Coronary artery (tissue), 2 donors: ENCODE results near the gene SLC6A9.

Experiments used
- DNase-seq: peaks from one replicate; pipeline ENCODE4 v3.0.0-alpha.2; 2017; ENCODE audit warnings: low spot score
- H3K27ac ChIP-seq, 2 donors: fragments of 200-600 bp; sonication (generic); one replicate each; pipeline ENCODE4 v1.5.1; 2016 to 2019
- H3K4me3 ChIP-seq: fragments of 200-600 bp; sonication (generic); 2 replicates; pipeline ENCODE4 v1.5.1; 2016; ENCODE audit warnings: mild to moderate bottlenecking, moderate library complexity
- CTCF ChIP-seq: fragments of 200-600 bp; sonication (generic); IDR thresholded peaks from one replicate; pipeline ENCODE4 v1.5.1; 2019; ENCODE audit warnings: antibody characterized with exemption

The SLC6A9 gene

GRCh38 chr1:44049839-44050238 is 18.6 kb upstream of the SLC6A9 start:
- no peak for TF ChIP-seq CTCF
- DNase-seq, result no peak
- Histone ChIP-seq H3K4me3 (no peak overlapping the region), H3K27ac (no peak overlapping the region)

- peak overlapping the region; percentile 33 to 59 for H3K27ac ChIP-seq
- no peak for TF ChIP-seq CTCF
- no peak for DNase-seq
- H3K4me3 ChIP-seq, result no peak overlapping the region
These were observed 17.4 kb upstream of the SLC6A9 start for GRCh38 chr1:44048532-44049215.

- peak overlapping the region; percentile 9 to 59 for H3K27ac ChIP-seq
These were observed 15.9 kb upstream of the SLC6A9 start for GRCh38 chr1:44047131-44047530.

GRCh38 chr1:44045064-44045463 is 13.8 kb upstream of the SLC6A9 start:
- DNase-seq, result no peak
- H3K4me3 ChIP-seq, result no peak overlapping the region
- TF ChIP-seq CTCF, result no peak
- H3K27ac ChIP-seq, result no peak overlapping the region

More at GRCh38 chr1:44047131-44047530, 15.9 kb upstream of the SLC6A9 start:
- no peak for TF ChIP-seq CTCF
- no peak overlapping the region for H3K4me3 ChIP-seq
- DNase-seq, result no peak

- Histone ChIP-seq H3K27ac (no peak overlapping the region), H3K4me3 (no peak overlapping the region)
- no peak for TF ChIP-seq CTCF
- no peak for DNase-seq
These were observed 13.0 kb upstream of the SLC6A9 start for GRCh38 chr1:44044071-44044801.

- no peak for DNase-seq
- H3K4me3 ChIP-seq, result no peak overlapping the region
- TF ChIP-seq CTCF, result no peak
- H3K27ac ChIP-seq, result no peak overlapping the region
These were observed 12.2 kb upstream of the SLC6A9 start for GRCh38 chr1:44043176-44044070.
